ENCODE results near the gene TMEM63C.

GRCh38 chr14:77256694-77257093 is 75.1 kb downstream of the TMEM63C start:
- no peak for TF ChIP-seq CTCF (IDR thresholded peaks at IDR 0.05; ENCODE audit: low read length)
- no peak for TF ChIP-seq EZH2phosphoT487 (IDR thresholded peaks at IDR 0.05; ENCODE audit: low read length)
- TF ChIP-seq EZH2 (optimal IDR thresholded peaks at IDR 0.05; ENCODE audit: low read depth, low read length) = no peak

Data from MM.1S (cell line).